Umbilical cord (tissue), 2 donors: Measurements from ENCODE around the gene TMEM54. TPM values are rescaled to one million over a fixed set of nuclear protein-coding genes. Genes with fewer than 3 reads are reported as not detected.

Experiments
- DNase-seq: peaks from one replicate; pipeline ENCODE4 v3.0.0-alpha.2; 2015; ENCODE audit warnings: low spot score
- total RNA-seq: library from RNA; depleted of rRNA; stranded (reverse); fragments of >200 nt; gene quantifications from one replicate; pipeline ENCODE4 v1.2.3, GENCODE V29; 2014; ENCODE audit warnings: low replicate concordance; ENCODE audit not compliant: insufficient read depth

The TMEM54 gene, protein sequence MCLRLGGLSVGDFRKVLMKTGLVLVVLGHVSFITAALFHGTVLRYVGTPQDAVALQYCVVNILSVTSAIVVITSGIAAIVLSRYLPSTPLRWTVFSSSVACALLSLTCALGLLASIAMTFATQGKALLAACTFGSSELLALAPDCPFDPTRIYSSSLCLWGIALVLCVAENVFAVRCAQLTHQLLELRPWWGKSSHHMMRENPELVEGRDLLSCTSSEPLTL
- total RNA-seq = 21.7 TPM

DNA sequence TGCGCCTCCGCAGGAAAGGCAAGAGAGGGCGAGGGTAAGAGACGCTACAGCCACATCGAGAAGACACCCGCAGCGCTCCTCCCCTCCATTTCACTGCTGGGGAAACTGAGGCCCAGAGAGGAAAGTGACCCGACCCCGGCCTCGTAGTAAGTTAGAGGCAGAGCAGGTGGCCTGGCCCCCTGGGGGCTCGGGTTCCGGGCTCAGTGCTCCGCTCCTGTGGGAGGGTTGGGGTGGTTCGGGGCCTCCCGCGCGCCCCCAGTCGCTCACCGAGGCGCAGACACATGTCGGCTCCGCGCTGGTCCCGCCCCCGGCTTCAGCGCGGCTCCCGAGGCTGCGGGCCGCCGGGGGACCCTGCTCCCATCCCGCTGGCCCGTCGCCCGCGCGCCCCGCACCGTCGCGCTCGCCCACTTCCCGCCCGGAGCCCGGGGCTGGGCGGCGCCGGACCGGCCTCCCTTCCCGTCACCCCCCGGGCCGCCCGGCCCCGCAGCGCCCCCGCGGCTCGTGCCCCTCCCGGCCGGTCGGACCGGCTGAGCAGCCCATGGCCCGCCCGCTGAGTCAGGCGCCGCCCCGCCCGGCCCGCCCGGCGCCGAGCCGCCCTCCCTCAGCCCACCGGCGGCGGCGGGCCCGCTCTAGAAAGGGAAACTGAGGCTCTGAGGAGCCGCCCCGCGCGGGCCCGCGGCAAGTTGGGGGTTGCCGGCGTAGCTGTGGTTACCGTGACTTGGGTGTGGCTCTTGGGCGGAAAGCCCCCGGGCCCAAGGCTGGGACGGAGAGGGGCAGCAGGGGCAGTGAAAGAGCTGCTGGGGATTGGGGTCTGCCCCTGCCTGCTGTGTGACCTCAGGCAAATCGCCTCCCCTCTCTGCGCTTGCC is at the start of gene TMEM54:
Gene TMEM54, minus strand, starts transcription at position 434 of the 867 bp plus-strand sequence. Its CDS starts 151 bp downstream, at position 283.
- peak; percentile 45 for DNase-seq

DNA sequence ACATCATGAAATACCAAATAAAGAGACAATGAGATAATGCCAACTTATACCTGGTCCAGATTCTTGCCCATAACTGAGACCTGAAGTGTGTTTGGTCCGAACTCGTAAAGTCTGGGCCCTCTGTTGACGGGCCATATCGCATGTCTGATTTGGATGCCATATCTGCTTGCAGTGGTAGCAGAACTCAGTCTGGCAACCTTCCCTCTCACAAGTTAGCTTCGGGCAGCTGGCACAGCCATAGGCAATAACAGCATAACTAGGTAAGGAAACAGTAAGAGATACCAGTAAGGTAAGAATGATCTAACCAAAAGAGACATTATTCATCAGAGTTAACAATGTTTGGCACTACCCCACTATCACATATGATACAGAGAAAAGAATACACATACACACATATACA is 48.3 kb upstream of the TMEM54 start:
- DNase-seq = no peak

DNA sequence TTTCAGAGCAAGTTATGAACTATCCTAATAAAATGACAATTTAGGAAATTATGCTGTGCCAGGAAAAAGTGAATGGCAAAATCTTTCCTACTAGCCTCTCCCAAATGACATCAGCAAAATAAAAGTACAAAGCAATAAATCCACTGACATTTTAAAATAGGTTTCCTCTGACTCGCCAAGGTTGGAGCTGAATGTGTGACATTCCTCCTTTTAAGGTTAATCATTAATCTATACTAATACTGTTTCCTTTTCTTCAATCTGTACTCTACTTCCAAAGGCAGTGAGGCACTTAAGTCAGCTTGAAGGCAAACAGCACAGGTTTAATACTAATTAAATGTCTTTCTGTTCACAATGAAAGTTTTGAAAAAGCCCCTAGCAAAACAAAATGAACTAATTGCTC is 47.7 kb upstream of the TMEM54 start:
- no peak for DNase-seq

DNA sequence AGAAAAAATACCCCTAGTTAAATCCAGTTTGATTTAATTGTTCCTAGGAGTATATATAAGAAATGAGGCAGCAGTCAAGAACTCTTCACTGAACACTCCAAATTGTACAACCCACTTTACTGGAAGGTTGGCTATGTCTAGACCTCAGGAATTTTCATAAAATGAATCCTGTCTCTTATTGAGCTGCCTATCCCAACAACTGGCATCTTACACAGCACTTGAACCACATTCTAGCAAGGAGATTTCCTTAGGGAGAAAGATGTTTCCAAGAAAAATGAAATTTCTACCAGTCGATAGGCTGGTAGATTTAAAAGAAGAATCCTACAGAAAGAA is 47.2 kb upstream of the TMEM54 start:
- no peak for DNase-seq

DNA sequence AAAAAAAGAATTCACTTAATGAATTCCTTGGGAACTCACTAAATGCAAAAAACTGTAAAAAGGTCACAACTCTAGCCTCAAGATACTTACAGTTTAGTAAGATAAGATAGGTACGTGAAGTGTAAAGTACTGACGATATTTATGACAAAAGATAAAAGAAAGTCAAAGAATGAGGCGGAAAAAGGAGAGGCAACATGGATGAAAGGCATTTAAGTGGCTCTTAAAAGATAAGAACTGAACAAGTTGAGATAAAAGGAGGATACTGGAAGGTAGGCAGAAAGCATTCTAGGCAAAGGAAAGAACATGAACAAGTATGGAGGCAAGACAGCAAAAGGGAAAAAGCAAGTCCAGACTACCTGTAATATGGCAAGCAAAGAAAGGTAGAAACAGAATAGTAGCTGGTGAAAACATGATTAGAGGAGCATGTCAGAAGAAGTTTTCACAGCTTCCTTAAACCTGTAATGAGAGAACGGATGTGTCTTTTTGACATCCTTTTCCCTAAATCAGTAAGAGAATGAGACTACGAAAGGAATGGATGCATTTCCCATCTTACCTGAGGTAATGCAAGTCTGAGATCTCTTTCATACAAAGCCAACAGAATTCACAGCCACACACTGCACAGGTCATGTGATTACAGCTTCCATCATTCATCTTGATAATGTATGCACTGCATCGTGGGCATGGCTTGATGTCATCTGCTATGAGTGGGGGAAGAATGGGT is 46.6 kb upstream of the TMEM54 start:
- no peak for DNase-seq

DNA sequence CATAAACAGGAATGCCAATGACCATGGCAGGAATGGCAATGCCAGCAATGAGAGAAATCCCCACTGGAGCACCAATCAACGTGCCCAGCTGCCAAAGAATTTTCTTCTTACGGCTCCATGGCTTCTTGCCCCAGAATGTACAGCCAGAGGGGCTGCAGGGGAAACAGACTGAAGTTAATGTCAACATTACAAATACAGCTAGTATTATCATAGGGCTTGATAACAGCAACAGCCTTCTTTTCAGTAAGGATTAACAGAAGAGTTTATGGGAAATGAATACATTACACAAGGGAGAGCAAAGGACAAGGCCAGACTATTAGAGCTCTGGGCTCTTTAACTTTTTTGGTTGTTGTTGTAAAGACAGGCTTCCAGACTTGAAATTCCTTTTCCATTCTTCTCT is 45.2 kb upstream of the TMEM54 start:
- peak; percentile 18 for DNase-seq

DNA sequence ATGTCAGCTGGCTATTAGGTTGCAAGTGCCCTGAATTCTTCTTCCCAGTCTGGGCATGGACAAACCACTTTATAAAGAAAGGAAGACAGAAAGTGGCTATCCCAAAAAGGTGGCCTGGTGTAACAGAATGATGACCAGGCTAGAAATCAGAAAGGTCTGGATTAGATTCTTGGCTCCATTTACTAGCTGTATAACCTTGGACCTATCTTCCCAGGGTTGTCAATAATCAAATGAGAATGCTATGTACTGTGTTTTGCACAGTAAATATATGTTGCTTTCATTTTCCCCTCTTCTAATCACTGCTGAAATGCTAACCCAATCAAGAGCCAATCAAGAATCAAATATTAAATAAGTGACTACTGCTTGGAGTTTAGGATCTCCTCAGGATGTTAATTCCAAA is 43.0 kb upstream of the TMEM54 start:
- no peak for DNase-seq

DNA sequence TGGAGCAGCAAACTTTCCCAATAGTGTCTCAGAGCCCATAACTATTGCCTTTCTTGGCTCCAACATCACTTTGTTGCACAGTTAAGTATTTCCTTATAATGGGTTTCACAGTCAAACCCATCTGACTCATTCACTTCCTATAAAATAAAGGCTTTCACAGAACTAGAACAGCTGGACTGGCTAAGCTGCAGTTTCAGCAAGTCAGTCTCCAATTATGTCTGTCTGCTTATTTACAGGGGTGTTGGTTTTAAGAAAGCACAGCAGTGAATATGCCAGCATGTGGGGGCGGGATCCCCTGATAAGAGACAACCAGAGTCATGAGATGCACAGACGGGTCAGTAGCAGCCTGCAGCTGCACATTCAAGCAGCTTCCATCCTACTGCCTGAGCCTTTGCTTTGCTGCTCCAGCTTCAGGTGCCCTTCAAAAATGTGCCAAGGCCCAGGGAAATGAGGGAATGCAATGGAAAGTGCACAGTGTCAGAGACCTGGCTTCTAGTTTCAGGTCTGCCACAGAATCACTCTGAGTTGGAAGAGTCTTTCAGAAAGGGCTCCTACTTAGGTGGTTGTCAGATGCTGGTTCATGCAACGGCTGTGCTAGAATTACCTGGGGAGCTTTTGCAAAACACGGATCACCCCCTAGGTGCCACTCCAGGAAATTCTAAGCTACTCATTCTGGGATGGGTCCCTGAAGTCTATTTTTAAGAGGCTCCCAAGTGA is 38.6 kb upstream of the TMEM54 start:
- peak; percentile 94 for DNase-seq

DNA sequence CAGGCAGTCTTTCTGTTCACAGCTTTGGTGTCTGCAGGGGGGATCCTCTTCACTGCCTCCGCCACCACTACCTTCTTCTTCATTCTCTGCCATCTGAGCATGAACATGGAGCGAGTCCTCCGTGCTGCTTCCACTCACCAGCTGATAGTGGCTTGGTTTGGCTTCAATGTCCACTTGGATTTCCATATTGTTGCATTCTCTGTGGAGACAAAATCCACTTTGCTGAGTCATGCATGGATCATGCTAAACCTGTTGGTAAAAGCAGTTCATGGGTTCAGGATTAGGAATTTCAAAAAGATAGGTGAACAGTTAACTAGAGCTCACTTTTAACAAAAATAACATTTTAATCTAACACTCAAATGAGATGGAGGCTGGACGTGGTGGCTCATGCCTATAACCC is 35.9 kb upstream of the TMEM54 start:
- no peak for DNase-seq

DNA sequence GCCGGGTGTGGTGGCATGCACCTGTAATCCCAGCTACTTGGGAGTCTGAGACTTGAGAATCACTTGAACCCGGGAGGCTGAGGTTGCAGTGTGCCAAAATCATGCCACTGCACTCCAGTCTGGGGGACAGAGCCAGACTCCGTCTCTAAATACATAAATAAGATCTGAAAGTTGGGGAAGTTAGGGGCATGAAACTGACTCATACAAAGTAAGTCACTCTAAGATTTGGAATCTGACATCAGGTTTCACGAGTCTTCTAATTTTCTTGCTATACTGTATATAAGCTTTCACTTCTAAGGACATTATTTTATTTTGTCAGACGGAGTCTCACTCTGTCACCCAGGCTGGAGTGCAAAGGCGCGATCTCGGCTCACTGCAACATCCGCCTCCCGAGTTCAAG is 33.3 kb upstream of the TMEM54 start:
- DNase-seq = no peak

DNA sequence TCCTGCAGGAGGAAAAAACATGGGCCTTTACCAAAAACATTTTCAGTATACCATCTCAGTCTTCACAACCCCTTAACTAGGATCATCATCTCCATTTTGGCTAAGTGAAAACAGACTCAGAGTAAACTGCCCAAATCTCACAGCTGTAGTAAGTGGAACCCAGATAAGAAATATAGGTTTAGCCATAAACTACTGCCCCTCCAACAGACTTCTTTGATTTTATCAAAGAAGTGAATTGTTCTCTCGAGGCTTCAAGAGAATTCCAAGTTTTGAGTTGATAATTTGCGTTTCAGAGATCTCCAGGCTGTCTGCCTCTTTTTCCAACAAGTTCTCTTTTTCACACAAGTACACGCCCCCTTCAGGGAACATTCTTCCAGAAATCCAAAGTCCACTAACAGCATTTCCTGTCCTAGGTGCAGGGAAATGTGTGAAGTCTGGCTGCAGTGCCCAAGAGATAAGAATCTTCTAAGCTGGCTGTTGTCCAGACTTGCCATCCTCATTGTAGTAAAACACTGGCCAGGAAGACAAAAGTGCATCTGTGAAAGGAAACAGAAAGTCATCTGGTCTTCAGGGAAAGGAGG is 32.6 kb upstream of the TMEM54 start:
- DNase-seq = peak; percentile 47

DNA sequence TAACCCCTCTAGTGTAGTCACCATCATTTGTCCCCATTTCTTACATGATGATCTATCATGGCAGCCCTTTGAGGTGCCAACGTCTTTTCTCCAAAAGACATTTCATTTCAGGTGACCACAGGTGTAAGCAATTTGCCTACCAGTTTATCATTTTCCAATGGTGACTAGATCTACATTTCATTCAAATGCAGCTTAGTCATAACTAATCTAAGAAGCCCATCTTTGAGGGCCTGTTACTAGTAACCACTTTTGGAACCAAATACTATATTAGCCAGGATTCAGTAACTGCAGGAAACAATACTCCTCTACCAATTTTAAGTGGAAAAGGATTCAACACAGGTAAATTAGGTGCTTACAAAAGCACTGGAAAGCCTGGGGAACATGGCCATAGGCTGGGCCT is 30.6 kb upstream of the TMEM54 start:
- DNase-seq = no peak

DNA sequence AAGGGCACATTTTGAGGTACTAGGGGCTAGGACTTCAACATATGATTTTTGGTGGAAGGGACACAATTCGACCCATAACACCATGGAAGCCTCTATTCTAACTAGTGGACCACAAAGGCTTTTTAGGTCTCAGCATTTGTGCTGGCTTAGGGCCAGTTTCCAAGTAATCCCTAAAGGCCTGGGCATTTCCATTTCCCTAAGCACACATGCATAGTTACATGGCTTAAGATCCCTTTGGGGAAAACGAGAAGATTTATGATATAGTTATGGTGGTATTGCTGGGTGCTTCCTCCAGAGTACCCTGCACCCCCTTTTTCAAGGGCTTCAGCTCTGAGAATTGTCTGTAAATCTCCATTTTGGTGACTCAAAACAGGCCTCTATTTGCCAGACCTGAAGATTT is 28.2 kb upstream of the TMEM54 start:
- DNase-seq = no peak

DNA sequence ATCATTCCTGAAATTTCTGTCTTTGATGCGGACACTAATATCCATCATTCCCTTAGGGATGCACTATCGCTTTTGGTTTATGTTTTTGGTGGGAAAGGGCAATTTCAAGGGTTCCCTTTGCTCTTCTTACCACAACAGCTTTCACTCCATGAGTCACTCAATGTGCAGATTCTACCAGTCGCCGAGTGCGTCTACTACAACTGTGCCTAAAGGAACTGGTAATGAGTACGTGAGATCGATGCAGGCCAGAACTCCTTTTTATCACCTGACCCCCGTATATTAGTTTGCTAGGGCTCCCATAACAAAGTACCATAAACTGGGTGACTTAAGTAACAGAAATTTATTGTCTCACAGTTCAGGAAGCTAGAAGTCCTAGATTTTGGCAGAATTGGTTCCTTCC is 27.5 kb upstream of the TMEM54 start:
- no peak for DNase-seq

DNA sequence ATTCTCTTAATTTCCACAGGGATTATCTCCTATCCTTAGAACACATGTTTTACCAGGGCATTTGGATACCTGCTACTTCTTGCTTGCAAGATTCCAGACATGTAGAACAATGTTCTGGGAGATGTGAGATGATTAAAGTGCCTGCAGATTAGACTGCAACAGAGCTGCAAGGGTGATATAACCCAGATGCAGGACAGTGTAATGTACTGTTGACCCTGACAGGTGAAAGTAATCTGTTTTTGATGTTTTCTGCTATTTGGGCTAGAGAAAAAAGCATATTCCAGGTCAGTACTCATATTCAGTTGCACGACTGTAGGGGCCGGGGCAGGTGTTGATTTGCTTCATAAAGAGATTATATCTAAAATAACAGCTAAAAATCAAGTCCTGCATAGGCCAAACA is 27.1 kb upstream of the TMEM54 start:
- DNase-seq = no peak

DNA sequence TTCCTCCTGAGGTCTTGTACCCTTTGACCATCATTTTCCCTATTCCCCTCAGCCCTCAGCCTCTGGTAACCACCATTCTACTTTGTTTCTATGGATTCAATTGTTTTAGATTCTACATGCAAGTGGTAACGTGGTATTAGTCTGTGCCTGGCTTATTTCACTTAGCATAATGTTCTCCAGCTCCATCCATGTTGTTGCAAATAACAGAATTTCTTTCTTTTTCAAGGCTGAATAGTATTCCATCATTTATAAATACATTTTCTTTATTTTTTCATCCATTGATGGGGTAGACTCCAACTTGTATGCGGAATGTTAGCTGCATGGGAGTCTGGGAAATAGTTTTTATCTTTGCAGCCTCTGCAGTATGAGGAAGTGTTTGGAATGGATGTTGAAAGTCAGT is 26.3 kb upstream of the TMEM54 start:
- no peak for DNase-seq

DNA sequence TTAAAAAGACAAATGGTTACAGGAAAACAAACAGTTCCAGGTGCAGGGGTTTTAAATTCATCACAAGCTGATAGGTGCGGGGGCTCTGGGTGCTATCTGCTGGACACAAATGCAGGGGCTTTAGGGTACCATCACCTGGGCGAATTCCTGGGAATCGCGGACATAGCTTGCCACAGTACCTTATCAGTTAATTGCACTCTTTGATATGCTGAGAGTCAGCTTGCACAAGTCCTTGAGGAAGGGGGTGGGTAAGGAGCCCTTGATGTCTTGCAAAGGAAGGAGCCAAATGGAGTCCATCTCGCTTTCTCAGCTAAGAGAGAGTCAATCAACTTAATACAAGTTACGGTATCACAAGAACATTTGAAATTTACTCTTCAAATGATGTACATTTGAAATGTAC is 25.4 kb upstream of the TMEM54 start:
- DNase-seq = no peak

DNA sequence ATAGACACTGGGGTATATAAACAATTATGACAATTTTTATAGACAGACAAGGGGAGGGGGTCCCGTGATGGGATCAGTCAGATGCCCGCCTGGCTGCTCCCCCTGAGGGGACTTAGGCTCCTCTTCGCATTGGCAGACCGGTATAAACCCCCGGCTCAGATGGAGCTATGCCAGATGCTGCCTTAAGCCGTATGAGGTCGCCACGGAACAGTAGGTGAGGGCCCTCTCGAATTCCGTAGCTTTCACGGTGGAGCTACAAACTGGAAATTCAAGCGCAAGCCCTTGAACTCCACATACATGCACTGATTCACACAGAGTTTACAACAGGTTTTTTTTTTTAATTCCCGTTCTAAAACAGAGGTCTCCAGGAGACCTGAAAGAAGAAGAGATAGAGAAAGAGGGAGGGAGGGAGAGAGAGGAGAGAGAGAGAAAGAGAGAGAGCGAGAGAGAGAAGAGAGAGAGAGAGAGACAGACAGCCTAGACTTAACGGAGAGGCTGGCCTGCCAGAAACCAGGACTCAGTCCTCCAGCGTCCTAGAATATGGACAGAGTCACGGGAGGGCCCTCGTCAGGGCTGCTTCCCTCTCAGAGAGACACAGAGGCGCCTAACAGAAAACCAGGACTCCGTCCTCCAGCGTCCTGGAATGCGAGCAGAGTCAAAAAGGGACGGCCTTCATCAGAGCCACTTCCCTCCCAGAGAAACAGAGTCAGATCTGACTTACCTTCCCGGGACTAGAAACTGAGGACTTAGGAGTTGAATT is 24.4 kb upstream of the TMEM54 start:
- peak; percentile 65 for DNase-seq

DNA sequence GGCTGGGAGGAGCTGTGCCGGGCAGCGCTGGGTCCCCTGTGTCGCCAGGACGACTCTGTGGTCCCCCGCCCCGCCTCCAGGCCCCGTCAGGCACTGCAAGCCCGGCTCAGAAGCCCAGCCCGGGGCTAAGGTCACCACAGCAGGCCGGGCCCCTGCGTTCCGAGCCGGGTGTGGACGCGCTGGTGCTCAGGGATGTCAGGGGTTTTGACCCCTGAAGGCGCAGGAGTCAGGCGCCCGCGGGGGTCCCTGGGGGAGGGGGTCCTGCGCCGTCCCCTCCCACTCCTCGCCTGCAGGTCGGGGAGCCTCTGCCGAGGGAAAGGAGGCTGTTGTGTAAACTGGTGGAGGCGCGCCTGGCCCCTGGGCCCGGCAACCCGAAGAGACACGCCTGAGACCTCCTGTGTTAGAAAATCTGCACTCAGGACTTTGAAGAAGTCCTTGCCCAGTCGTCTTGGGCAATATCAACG is 23.7 kb upstream of the TMEM54 start:
- DNase-seq = no peak

DNA sequence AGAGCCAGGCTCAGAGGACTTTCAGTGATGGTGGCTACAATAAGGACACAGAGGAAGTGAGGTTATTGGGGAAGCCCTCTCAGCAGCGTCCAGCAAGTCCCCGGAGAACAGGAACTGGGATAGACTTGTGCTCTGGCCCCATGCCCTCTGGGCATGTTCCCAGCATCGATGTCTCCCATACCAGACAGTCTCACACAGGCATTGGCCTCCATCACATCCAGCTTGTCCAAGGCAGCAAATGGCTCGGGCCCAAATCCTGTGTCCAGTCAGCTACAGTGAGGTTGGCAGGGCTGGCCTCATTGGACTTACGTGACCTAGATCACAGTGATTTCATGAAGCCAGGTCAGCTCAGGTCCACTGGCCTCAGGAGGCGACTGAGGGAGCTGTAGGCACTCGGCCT is 19.6 kb upstream of the TMEM54 start:
- DNase-seq = no peak
